Left renal pelvis (tissue), 4 donors: Measurements from ENCODE around the gene NHLRC2. TPM values are rescaled to one million over a fixed set of nuclear protein-coding genes. Genes with fewer than 3 reads are reported as not detected.
"Not testable (repeated sequence)": the region's sequence is repeated elsewhere in the genome, so short reads cannot be mapped to it uniquely, and the experiment has no call there.

ENCODE experiments used
- DNase-seq, 4 donors: peaks; one replicate each; pipeline ENCODE4 v3.0.0-alpha.2; 2013; ENCODE audit warnings: low read depth in 4 of 4, low spot score in 3 of 4
- polyA plus RNA-seq, 4 donors: library from polyadenylated mRNA; unstranded; fragments of 120-200 nt; gene quantifications; one replicate each; pipeline ENCODE4 v1.2.1, GENCODE V29; 2013; ENCODE audit not compliant: insufficient read length in 4 of 4

NHLRC2 gene, protein sequence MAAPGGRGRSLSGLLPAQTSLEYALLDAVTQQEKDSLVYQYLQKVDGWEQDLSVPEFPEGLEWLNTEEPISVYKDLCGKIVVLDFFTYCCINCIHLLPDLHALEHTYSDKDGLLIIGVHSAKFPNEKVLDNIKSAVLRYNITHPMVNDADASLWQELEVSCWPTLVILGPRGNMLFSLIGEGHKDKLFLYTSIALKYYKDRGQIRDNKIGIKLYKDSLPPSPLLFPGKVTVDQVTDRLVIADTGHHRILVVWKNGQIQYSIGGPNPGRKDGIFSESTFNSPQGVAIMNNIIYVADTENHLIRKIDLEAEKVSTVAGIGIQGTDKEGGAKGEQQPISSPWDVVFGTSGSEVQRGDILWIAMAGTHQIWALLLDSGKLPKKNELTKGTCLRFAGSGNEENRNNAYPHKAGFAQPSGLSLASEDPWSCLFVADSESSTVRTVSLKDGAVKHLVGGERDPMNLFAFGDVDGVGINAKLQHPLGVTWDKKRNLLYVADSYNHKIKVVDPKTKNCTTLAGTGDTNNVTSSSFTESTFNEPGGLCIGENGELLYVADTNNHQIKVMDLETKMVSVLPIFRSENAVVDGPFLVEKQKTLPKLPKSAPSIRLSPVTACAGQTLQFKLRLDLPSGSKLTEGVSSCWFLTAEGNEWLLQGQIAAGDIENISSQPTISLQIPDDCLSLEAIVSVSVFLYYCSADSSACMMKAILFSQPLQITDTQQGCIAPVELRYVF
- polyA plus RNA-seq, result 10 to 100 TPM; 16.7 to 27.2 (median 21.7) TPM

- DNase-seq, result peak; percentile 77 to 82 (median 80)
Measured at GRCh38 chr10:113854013-113854760, at the start of gene NHLRC2, which contains the start of gene DCLRE1A. Gene NHLRC2 (plus strand): TSS chr10:113854661. CDS start chr10:113854873, 212 bp downstream. Gene DCLRE1A (minus strand): TSS chr10:113854082. CDS start chr10:113853182, 900 bp downstream.

- no peak for DNase-seq
Measured at GRCh38 chr10:113806503-113806902, 48.0 kb upstream of the NHLRC2 start.

DNA sequence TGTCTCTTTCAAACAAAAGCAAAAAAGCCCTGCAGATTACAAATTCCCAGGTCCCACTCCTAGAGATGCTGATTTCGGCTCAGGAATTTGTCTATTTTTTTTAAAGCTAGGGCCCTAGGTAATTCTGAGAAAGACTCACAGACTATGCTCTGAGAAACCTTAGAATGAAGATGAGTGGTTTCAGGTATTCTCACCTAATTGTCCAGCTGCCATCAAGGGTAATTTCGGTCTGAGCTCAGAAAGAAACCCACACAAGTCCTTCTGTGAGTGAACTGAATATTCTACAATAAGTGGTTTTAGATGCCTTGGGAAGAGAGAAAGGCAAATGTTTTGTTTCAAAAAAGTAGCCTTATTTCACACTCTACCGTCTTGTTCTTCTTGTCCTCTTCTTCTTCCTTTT is 46.3 kb upstream of the NHLRC2 start:
- DNase-seq, result no peak

GRCh38 chr10:113814700-113815099 is 39.8 kb upstream of the NHLRC2 start:
- DNase-seq, result not testable (repeated sequence)

DNA sequence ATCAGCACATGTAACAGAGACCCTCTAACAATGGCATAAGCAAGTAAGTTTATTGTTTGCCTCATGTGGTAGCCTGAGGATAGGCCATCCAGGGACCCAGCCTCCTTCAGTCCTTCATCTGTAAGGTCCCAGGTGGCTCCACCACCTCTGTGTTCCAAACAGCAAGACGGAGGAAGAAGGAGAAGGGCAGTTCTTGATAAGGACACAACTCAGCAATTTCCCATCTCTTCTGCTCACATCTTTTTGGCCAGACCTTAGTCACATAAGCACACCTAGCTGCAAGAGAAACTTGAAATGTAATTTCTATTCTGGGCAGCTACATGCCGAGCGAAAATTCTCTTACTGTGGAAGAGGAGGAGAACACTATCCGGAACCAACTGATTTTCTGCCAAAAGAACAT is 34.5 kb upstream of the NHLRC2 start:
- no peak for DNase-seq

- no peak for DNase-seq
Measured at GRCh38 chr10:113820507-113820906, 34.0 kb upstream of the NHLRC2 start.

- DNase-seq, result not testable (repeated sequence)
Measured at GRCh38 chr10:113821306-113821705, 33.2 kb upstream of the NHLRC2 start.

DNA sequence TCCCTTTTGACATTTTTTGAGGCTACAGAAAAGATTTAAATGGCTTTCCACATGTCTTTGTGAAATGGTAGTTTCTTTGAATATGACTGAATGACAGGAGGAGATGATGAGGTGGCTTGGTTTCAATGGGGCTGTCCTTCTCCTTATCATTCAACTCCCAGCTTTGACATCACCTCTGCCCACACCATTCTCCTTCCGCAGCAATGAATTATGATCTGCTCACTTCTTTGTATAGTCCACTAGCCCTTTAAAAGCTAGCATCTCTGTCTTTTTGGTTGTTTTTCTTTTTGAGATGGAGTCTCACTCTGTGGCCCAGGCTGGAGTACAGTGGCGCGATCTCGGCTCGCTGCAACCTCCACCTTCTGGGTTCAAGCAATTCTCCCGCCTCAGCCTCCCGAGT is 32.3 kb upstream of the NHLRC2 start:
- DNase-seq, result no peak

- DNase-seq, result no peak
Measured at GRCh38 chr10:113823389-113823788, 31.1 kb upstream of the NHLRC2 start.

- DNase-seq, result no peak
Measured at GRCh38 chr10:113825791-113826190, 28.7 kb upstream of the NHLRC2 start.

- DNase-seq, result not testable (repeated sequence)
Measured at GRCh38 chr10:113828567-113828966, 25.9 kb upstream of the NHLRC2 start.

GRCh38 chr10:113842171-113842570 is 12.3 kb upstream of the NHLRC2 start:
- DNase-seq, result no peak

DNA sequence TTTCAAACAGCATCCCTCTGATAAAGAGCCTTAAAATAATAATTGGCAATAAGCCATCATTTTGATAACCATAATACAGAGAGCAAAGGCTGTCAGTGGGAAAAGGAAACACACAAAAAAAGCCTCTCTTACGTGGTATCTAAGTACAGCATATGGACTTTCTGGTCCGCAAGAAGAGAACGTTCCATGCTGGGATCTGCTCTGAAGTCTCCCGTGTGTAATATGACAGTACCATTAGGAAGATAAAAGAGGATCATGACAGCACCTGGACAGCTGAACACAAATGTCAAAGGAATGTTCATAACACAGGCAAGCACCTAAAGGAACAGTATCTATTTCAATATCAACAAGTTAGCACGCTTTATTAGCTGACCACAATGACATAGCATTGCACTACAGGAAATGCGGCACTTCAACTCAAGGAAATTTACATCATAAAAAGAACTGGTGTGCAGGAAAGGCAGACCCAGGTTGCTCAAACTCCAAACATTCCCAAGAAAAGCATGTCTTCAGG is 10.4 kb upstream of the NHLRC2 start:
- no peak for DNase-seq

- DNase-seq, result no peak
Measured at GRCh38 chr10:113846036-113846435, 8.4 kb upstream of the NHLRC2 start.

DNA sequence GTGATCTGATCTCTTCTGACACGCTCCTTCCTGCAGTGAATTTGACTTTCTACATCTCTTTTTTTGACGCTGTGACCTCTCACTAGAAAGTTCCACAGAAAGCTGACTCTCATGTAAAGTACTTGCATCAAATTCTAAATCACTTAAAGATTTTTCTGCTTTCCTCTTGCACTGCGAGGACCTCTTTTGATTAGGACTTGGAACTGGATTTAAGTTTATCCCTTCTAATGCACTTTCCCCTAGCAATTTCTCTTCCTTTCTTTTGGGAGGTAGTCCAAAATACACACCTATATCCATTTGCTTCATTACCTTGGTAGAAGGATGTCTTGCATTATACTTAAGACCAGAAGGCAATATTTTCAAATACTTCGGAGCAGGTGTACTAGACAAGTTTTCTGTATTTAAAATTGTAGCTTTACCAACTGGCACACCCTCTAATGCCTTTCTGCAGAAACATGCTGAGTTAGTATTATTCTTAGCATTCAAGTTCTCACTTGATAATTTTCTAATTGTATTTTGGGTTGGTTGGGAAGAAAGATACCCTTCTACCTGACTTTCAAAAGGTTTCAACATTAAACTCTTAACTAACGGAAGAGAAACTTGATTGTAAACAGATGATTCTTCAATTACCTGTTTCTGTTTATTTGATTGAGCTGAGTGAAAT is 5.2 kb upstream of the NHLRC2 start:
- DNase-seq, result no peak

DNA sequence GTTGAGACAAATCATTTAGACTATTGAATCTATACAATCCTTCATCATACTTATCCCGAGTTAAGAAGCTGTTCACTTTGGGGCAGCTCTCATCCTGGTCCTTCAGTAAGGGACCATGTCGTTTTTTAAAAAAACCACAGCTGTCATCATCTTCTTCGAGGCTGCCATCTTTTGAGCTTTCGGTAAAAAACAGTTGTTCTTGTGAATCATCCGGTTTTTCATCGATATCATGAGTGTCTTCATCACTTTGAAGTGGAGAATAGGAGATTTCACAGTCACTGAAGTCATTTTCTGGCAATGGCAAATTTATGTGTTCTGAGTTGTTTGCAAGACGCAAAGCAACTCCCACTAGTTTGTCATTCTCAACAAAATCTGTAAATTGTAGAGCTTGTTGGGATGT is 4.5 kb upstream of the NHLRC2 start:
- DNase-seq, result no peak

DNA sequence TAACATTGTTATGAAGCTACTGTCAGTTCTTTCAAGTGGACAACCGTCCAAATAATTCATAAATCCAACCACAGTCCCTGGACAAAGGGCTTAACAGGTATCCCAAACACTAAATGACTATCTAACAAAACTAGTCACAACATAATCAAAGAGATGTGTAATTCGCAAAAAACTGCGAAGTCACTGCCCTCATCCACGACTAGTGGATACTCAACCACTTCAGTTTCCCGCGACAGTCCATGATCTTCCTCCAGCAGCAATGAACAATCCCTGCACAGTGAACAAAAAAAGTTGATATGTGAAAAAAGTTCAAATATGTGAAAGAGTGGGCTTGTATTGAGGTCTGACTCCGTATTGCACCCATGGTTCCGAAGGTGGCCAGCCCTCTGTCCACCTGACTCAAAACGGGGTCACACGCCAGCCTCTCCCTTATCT is 866 bp upstream of the NHLRC2 start:
- DNase-seq, result peak in 1 of 4 donors; percentile 6

DNA sequence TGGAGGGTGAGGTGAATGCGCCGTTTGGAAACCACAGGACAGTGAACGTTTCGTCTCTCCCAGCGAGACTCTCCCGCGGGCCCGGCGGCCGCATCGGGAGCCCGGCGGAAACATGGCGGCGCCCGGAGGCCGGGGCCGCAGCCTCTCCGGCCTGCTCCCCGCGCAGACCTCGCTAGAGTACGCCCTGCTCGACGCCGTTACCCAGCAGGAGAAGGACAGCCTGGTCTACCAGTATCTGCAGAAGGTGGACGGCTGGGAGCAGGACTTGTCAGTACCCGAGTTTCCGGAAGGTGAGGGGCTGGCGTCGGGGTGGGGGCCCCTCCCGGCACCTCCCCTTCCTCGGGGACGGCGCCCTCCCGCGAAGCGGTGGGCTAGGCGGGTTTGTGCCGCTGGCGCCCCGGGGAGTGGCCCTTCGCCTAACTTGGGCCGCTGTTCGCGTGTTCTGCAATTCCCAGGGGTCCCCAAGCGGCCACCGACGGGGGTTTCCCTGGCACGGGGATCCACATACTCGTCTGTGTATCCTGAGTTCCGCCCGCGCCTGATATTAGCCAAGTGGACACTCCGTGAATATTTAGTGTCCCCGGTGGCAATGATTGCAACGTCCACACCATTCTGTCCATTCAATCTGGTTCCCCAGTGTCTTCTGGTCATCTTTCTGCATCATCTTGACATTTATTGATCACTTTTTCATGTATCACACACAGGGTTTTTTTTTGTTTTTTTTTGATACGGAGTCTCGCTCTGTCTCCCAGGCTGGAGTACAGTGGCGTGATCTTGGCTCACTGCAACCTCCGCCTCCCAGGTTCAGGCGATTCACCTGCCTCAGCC is 514 bp downstream of the NHLRC2 start:
- peak; percentile 27 to 38 (median 34) for DNase-seq

- no peak for DNase-seq
Measured at GRCh38 chr10:113856563-113856962, 2.1 kb downstream of the NHLRC2 start.
